Skeletal muscle tissue (tissue), 4 donors: ENCODE measurements around the gene LIN7A. TPM values are rescaled to one million over a fixed set of nuclear protein-coding genes. Genes with fewer than 3 reads are reported as not detected.
"Not testable (repeated sequence)": the region's sequence is repeated elsewhere in the genome, so short reads cannot be mapped to it uniquely, and the experiment has no call there.

Experiments
- H3K27ac ChIP-seq: one replicate; pipeline ENCODE4 v1.7.0; 2013; ENCODE audit warnings: mild to moderate bottlenecking, low read depth, low read length, inconsistent platforms
- H3K27me3 ChIP-seq, 3 donors: one replicate each; pipeline ENCODE4 v1.7.0; 2013; ENCODE audit warnings: low read length in 3 of 3; ENCODE audit not compliant: control insufficient read depth in 3 of 3, insufficient read depth in 3 of 3
- H3K36me3 ChIP-seq, 3 donors: one replicate each; pipeline ENCODE4 v1.7.0; 2013; ENCODE audit warnings: low read length in 3 of 3; ENCODE audit not compliant: control insufficient read depth in 3 of 3, insufficient read depth in 3 of 3
- H3K4me1 ChIP-seq, 3 donors: one replicate each; pipeline ENCODE4 v1.7.0; 2013; ENCODE audit warnings: low read length in 3 of 3, mild to moderate bottlenecking in 3 of 3; ENCODE audit not compliant: control insufficient read depth in 3 of 3, insufficient read depth in 3 of 3
- H3K4me3 ChIP-seq, 3 donors: one replicate each; pipeline ENCODE4 v1.7.0; 2013; ENCODE audit warnings: low read length in 3 of 3
- H3K9ac ChIP-seq, 3 donors: one replicate each; pipeline ENCODE4 v1.7.0; 2013; ENCODE audit warnings: low read length in 3 of 3, mild to moderate bottlenecking in 3 of 3, moderate library complexity in 2 of 3, low read depth in 1 of 3
- H3K9me3 ChIP-seq, 3 donors: one replicate each; pipeline ENCODE4 v1.7.0; 2013; ENCODE audit warnings: low read length in 3 of 3; ENCODE audit not compliant: control insufficient read depth in 3 of 3
- total RNA-seq: library from RNA; depleted of rRNA; stranded (reverse); fragments of >200 nt; gene quantifications from one replicate; pipeline ENCODE4 v1.2.3, GENCODE V29; 2014
- donor health status: Osteomylitis.

The LIN7A gene
- total RNA-seq, 1 donor from 2014 or later: 1.6 TPM

DNA sequence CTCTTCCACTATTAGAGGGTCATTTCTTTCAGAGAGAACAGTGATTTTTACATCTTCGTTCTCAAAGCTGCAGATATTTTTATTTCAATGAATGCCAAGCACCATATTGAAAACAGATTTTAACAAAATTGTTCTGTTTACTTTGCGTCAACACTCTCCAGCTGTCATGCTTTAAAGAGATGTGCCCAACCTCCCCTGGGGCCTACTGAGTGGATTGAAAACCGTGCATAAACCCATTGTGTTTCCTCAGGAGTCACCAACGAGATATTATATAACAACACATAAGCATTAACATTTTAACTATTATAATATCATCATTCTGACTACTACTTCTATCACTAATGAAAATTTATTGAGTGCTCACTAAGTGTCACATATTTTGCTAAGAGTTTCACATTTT, 139.5 kb downstream of the LIN7A start:
- no peak overlapping the region for H3K4me3 ChIP-seq
- no peaks in the 10 kb centered on the region for H3K4me1 ChIP-seq
- H3K27me3 ChIP-seq: no peaks in the 10 kb centered on the region
- H3K36me3 ChIP-seq: no peaks in the 10 kb centered on the region
- no peak overlapping the region for H3K9ac ChIP-seq
- no peak overlapping the region for H3K27ac ChIP-seq
- no peaks in the 10 kb centered on the region for H3K9me3 ChIP-seq

- H3K9ac ChIP-seq: no peak overlapping the region
- no peaks in the 10 kb centered on the region for H3K4me1 ChIP-seq
- H3K36me3 ChIP-seq: no peaks in the 10 kb centered on the region
Measured at GRCh38 chr12:80794551-80794950, 143.2 kb downstream of the LIN7A start.

GRCh38 chr12:80792861-80793260, 144.9 kb downstream of the LIN7A start:
- Histone ChIP-seq H3K27me3 (no peaks in the 10 kb centered on the region), H3K4me3 (no peak overlapping the region), H3K4me1 (no peaks in the 10 kb centered on the region), H3K36me3 (no peaks in the 10 kb centered on the region), H3K9me3 (no peaks in the 10 kb centered on the region), H3K27ac (no peak overlapping the region), H3K9ac (no peak overlapping the region)

More at GRCh38 chr12:80794551-80794950, 143.2 kb downstream of the LIN7A start:
- Histone ChIP-seq H3K27ac (no peak overlapping the region), H3K27me3 (no peaks in the 10 kb centered on the region), H3K9me3 (no peaks in the 10 kb centered on the region), H3K4me3 (no peak overlapping the region)

GRCh38 chr12:80791863-80792262, 145.9 kb downstream of the LIN7A start:
- no peaks in the 10 kb centered on the region for H3K9me3 ChIP-seq
- no peak overlapping the region for H3K4me3 ChIP-seq
- H3K36me3 ChIP-seq: no peaks in the 10 kb centered on the region
- no peaks in the 10 kb centered on the region for H3K4me1 ChIP-seq
- no peak overlapping the region for H3K9ac ChIP-seq
- no peaks in the 10 kb centered on the region for H3K27me3 ChIP-seq
- H3K27ac ChIP-seq: no peak overlapping the region

DNA sequence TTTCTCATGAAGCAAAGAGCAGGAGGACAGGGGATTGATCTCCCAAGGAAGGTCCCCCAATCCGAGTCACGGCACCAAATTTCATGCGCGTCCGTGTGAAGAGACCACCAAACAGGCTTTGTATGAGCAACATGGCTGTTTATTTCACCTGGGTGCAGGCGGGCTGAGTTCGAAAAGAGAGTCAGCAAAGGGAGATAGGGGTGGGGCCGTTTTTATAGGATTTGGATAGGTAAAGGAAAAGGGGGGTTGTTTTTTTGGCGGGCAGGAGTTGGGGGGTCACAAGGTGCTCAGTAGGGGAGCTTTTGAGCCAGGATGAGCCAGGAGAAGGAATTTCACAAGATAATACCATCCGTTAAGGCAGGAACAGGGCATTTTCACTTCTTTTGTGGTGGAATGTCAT, 149.3 kb downstream of the LIN7A start:
- not testable (repeated sequence) for H3K27me3 ChIP-seq, H3K9ac ChIP-seq, H3K4me1 ChIP-seq, H3K36me3 ChIP-seq, H3K9me3 ChIP-seq, H3K27ac ChIP-seq, H3K4me3 ChIP-seq

DNA sequence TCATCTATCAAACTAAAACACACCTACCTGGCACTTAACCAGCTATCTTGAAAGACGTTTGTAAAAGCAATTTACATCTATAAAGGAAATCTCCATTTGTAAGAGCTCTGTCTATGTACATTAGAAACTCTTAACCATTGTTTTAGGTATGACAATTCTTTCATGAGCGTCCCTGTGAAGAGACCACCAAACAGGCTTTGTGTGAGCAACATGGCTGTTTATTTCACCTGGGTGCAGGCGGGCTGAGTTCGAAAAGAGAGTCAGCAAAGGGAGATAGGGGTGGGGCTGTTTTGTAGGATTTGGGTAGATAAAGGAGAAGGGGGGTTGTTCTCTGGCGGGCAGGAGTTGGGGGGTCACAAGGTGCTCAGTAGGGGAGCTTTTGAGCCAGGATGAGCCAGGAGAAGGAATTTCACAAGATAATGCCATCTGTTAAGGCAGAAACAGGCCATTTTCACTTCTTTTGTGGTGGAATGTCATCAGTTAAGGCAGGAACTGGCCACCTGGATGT, 154.7 kb downstream of the LIN7A start:
- H3K27ac ChIP-seq, H3K4me3 ChIP-seq, H3K9ac ChIP-seq, H3K4me1 ChIP-seq, H3K27me3 ChIP-seq, H3K36me3 ChIP-seq, H3K9me3 ChIP-seq: not testable (repeated sequence)

- H3K4me1 ChIP-seq: no peaks in the 10 kb centered on the region
- no peaks in the 10 kb centered on the region for H3K36me3 ChIP-seq
- H3K27me3 ChIP-seq: no peaks in the 10 kb centered on the region
- H3K27ac ChIP-seq: no peak overlapping the region
- no peaks in the 10 kb centered on the region for H3K9me3 ChIP-seq
- no peak overlapping the region for H3K9ac ChIP-seq
- H3K4me3 ChIP-seq: no peak overlapping the region
Measured at GRCh38 chr12:80781313-80781712, 156.4 kb downstream of the LIN7A start.

- H3K9ac ChIP-seq: no peak overlapping the region
- H3K4me1 ChIP-seq: no peaks in the 10 kb centered on the region
- no peak overlapping the region for H3K4me3 ChIP-seq
- H3K27me3 ChIP-seq: no peaks in the 10 kb centered on the region
- no peak overlapping the region for H3K27ac ChIP-seq
- H3K9me3 ChIP-seq: no peaks in the 10 kb centered on the region
- H3K36me3 ChIP-seq: no peaks in the 10 kb centered on the region
Measured at GRCh38 chr12:80780746-80781145, 157.0 kb downstream of the LIN7A start.

GRCh38 chr12:80778005-80778541, 159.7 kb downstream of the LIN7A start:
- Histone ChIP-seq H3K27me3 (no peaks in the 10 kb centered on the region), H3K4me1 (no peaks in the 10 kb centered on the region), H3K27ac (peak overlapping the region; percentile 28), H3K36me3 (no peaks in the 10 kb centered on the region), H3K4me3 (no peak overlapping the region), H3K9ac (no peak overlapping the region), H3K9me3 (no peaks in the 10 kb centered on the region)

GRCh38 chr12:80777587-80777986, 160.1 kb downstream of the LIN7A start:
- Histone ChIP-seq H3K27ac (peak overlapping the region; percentile 28), H3K9ac (no peak overlapping the region)

More at GRCh38 chr12:80777587-80777986, 160.1 kb downstream of the LIN7A start:
- Histone ChIP-seq H3K4me3 (no peak overlapping the region), H3K9me3 (no peaks in the 10 kb centered on the region), H3K4me1 (no peaks in the 10 kb centered on the region), H3K36me3 (no peaks in the 10 kb centered on the region), H3K27me3 (no peaks in the 10 kb centered on the region)
